Keratinocyte (primary cell): ENCODE data around the gene CIDEC. TPM values are rescaled to one million over a fixed set of nuclear protein-coding genes. Genes with fewer than 3 reads are reported as not detected.

ENCODE experiments used
- DNase-seq: peaks from one replicate; pipeline ENCODE4 v3.0.0-alpha.2; 2011; ENCODE audit warnings: low read depth, missing footprints, low spot score
- FAIRE-seq: peaks from 2 replicates; lab custom pipeline; 2011; peaks lifted over from hg19 to GRCh38; lab: Jason Lieb, UNC
- H2AFZ ChIP-seq: 2 replicates; pipeline ENCODE4 v1.6.0; 2012; ENCODE audit warnings: low read length, control low read depth, inconsistent platforms; ENCODE audit not compliant: control insufficient read depth
- H3K27ac ChIP-seq: 2 replicates; pipeline ENCODE4 v1.5.1; 2011; ENCODE audit warnings: low read length; ENCODE audit not compliant: control insufficient read depth, insufficient read depth
- H3K27me3 ChIP-seq: 3 replicates; pipeline ENCODE4 v1.6.0; 2011; ENCODE audit warnings: low read length; ENCODE audit not compliant: control insufficient read depth, insufficient read depth; ENCODE audit errors: extremely low read depth
- H3K36me3 ChIP-seq, 2 experiments: 2 replicates in 1 of 2; 3 replicates in 1 of 2; pipeline ENCODE4 v1.5.1; 2011; ENCODE audit warnings: low read length in 2 of 2, mild to moderate bottlenecking in 1 of 2; ENCODE audit not compliant: control insufficient read depth in 2 of 2, insufficient read depth in 2 of 2; ENCODE audit errors: extremely low read depth in 1 of 2
- H3K4me1 ChIP-seq: 3 replicates; pipeline ENCODE4 v1.5.1; 2011; ENCODE audit warnings: low read length; ENCODE audit not compliant: control insufficient read depth, insufficient read depth; ENCODE audit errors: extremely low read depth
- H3K4me2 ChIP-seq: 3 replicates; pipeline ENCODE4 v1.6.0; 2011; ENCODE audit warnings: low read depth, low read length; ENCODE audit not compliant: control insufficient read depth, insufficient read depth; ENCODE audit errors: extremely low read depth
- H3K4me3 ChIP-seq, 3 experiments: fragments of 200-600 bp in 1 of 3; sonication (generic) in 1 of 3; 2 replicates in 2 of 3; 3 replicates in 1 of 3; pipeline ENCODE4 v1.5.1; 2011 to 2016; ENCODE audit warnings: low read length in 3 of 3, mild to moderate bottlenecking in 3 of 3, control low read depth in 2 of 3, inconsistent platforms in 1 of 3, low read depth in 1 of 3, mixed read lengths in 1 of 3, mixed run types in 1 of 3, moderate library complexity in 1 of 3; ENCODE audit not compliant: control insufficient read depth in 2 of 3, insufficient read depth in 2 of 3; ENCODE audit errors: extremely low read depth in 1 of 3
- H3K79me2 ChIP-seq: 2 replicates; pipeline ENCODE4 v1.6.0; 2012; ENCODE audit warnings: low read length; ENCODE audit not compliant: control insufficient read depth, insufficient read depth
- H3K9ac ChIP-seq: 3 replicates; pipeline ENCODE4 v1.6.0; 2011; ENCODE audit warnings: low read length; ENCODE audit not compliant: control insufficient read depth, insufficient read depth; ENCODE audit errors: extremely low read depth
- H3K9me1 ChIP-seq: 3 replicates; pipeline ENCODE4 v1.6.0; 2011; ENCODE audit warnings: low read length; ENCODE audit not compliant: control insufficient read depth, insufficient read depth; ENCODE audit errors: extremely low read depth
- H3K9me3 ChIP-seq: 2 replicates; pipeline ENCODE4 v1.5.1; 2012; ENCODE audit warnings: low read depth, low read length; ENCODE audit not compliant: control insufficient read depth
- H4K20me1 ChIP-seq: 3 replicates; pipeline ENCODE4 v1.6.0; 2011; ENCODE audit warnings: low read length; ENCODE audit not compliant: control insufficient read depth, insufficient read depth; ENCODE audit errors: extremely low read depth
- EZH2 ChIP-seq: IDR thresholded peaks from one replicate; pipeline ENCODE4 v1.6.1; 2012; ENCODE audit warnings: inconsistent platforms, mild to moderate bottlenecking, low read length, moderate library complexity
- dilution Hi-C: fragments of 300-500 bp; cut with MboI; formaldehyde crosslinking; loops from one replicate; pipeline ENCODE4 v1.7.0; 2020; ENCODE audit warnings: low sequenced_read_pairs; ENCODE audit not compliant: extremely low pct_ligation_motif_present
- polyA plus RNA-seq, 5 experiments: library from polyadenylated mRNA; depleted of rRNA in 3 of 5; stranded (reverse) in 3 of 5; stranded (forward) in 1 of 5; unstranded in 1 of 5; fragments of >200 nt; gene quantifications; 1 replicate in 1 of 5; 2 replicates in 3 of 5; 3 replicates in 1 of 5; pipeline versions ENCODE4 v1.2.1 to v1.2.3, GENCODE V29; 2011 to 2012; ENCODE audit warnings: missing spikeins in 2 of 5, low read depth in 1 of 5, low replicate concordance in 1 of 5
- TF ChIP-seq, protein P1 (sequence below), 3 experiments: IDR thresholded peaks in 1 of 3; conservative IDR thresholded peaks in 1 of 3; optimal IDR thresholded peaks in 1 of 3; 2 replicates in 2 of 3; 3 replicates in 1 of 3; pipeline versions ENCODE3 to v1.5.1; 2011; ENCODE audit warnings: low read length in 3 of 3, mild to moderate bottlenecking in 3 of 3, moderate library complexity in 2 of 3, control low read depth in 1 of 3, inconsistent platforms in 1 of 3; ENCODE audit not compliant: insufficient read depth in 2 of 3; ENCODE audit errors: extremely low read depth in 1 of 3

Gene CIDEC
- polyA plus RNA-seq, 1 donor (not counting 4 experiments of a cell fraction or from before 2014, with no cell fraction given): not detected

DNA sequence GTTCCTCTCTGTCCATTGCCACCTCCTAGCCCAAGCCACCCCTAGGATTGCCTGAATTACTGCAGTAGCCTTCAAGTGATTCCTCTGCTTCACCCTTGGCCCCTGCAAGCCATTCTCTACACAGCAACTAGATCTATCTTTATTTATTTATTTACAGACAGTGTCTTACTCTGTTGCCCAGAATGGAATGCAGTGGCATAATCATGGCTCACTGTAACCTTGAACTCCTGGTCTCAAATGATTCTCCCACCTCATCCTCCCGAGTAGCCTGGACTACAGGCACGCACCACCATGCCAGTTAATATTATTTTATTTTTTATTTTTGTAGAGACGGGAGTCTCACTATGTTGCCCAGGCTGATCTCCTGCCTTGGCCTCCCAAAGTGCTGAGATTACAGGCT, 8.5 kb upstream of the CIDEC start:
- dilution Hi-C loops: no loop called here
- H4K20me1 ChIP-seq: no peaks in the 10 kb centered on the region
- H3K9ac ChIP-seq: no peak overlapping the region
- DNase-seq (no peak), FAIRE-seq (no peak)
- H3K27ac ChIP-seq: no peak overlapping the region
- no peaks in the 10 kb centered on the region for H3K9me1 ChIP-seq
- H3K9me3 ChIP-seq: no peaks in the 10 kb centered on the region
- no peak overlapping the region for H3K4me3 ChIP-seq
- H2AFZ ChIP-seq: no peak overlapping the region
- H3K27me3 ChIP-seq: no peaks in the 10 kb centered on the region
- peaks cover 4 to 12% of the 10 kb centered on the region in 2 experiments for H3K36me3 ChIP-seq
- H3K4me1 ChIP-seq: peaks cover 23% of the 10 kb centered on the region
- H3K4me2 ChIP-seq: no peak overlapping the region
- no peak for TF ChIP-seq EZH2
- TF ChIP-seq, protein P1, sequence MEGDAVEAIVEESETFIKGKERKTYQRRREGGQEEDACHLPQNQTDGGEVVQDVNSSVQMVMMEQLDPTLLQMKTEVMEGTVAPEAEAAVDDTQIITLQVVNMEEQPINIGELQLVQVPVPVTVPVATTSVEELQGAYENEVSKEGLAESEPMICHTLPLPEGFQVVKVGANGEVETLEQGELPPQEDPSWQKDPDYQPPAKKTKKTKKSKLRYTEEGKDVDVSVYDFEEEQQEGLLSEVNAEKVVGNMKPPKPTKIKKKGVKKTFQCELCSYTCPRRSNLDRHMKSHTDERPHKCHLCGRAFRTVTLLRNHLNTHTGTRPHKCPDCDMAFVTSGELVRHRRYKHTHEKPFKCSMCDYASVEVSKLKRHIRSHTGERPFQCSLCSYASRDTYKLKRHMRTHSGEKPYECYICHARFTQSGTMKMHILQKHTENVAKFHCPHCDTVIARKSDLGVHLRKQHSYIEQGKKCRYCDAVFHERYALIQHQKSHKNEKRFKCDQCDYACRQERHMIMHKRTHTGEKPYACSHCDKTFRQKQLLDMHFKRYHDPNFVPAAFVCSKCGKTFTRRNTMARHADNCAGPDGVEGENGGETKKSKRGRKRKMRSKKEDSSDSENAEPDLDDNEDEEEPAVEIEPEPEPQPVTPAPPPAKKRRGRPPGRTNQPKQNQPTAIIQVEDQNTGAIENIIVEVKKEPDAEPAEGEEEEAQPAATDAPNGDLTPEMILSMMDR (optimal IDR thresholded peaks at IDR 0.05 in 1 of 3, IDR thresholded peaks at IDR 0.05 in 1 of 3, conservative IDR thresholded peaks at IDR 0.05 in 1 of 3; ENCODE audit: extremely low read depth in 1 of 3, insufficient read depth in 2 of 3, low read length in 3 of 3): no peak
- peaks cover 25% of the 10 kb centered on the region for H3K79me2 ChIP-seq

DNA sequence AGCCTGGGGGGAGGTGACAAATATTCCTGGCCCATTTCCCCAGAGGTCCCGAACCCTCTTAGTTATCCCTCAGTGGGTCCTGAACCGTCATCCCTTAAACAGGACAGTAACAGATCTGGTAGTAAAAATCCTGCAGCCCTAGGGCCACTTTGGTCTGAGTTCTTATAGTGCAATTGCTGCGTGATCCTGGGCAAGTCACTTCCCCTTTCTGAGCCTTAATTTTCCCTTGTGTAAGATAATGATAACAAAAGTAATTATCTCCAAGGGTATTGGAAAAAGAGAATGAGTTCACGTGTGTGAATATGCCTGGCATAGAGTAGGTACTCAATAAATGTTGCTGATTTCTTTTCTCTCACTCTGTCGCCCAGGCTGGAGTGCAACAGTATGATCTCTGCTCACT, 7.4 kb upstream of the CIDEC start:
- no peaks in the 10 kb centered on the region for H4K20me1 ChIP-seq
- H2AFZ ChIP-seq: no peak overlapping the region
- H3K9me3 ChIP-seq: no peaks in the 10 kb centered on the region
- H3K4me3 ChIP-seq: no peak overlapping the region
- no peak overlapping the region for H3K9ac ChIP-seq
- no peak for TF ChIP-seq EZH2
- TF ChIP-seq, protein P1 (optimal IDR thresholded peaks at IDR 0.05 in 1 of 3, IDR thresholded peaks at IDR 0.05 in 1 of 3, conservative IDR thresholded peaks at IDR 0.05 in 1 of 3; ENCODE audit: extremely low read depth in 1 of 3, insufficient read depth in 2 of 3, low read length in 3 of 3): no peak
- DNase-seq (no peak), FAIRE-seq (no peak)
- H3K79me2 ChIP-seq: peaks cover 19% of the 10 kb centered on the region
- H3K4me1 ChIP-seq: peaks cover 24% of the 10 kb centered on the region
- dilution Hi-C loops: no loop called here
- H3K4me2 ChIP-seq: no peak overlapping the region
- peaks cover 3 to 5% of the 10 kb centered on the region in 2 experiments for H3K36me3 ChIP-seq
- no peaks in the 10 kb centered on the region for H3K27me3 ChIP-seq
- no peak overlapping the region for H3K27ac ChIP-seq
- no peaks in the 10 kb centered on the region for H3K9me1 ChIP-seq
